NT2/D1 (cell line): ENCODE data around the gene GFOD2.

ENCODE experiments used
- DNase-seq: peaks from one replicate; pipeline ENCODE4 v3.0.0-alpha.2; 2011; ENCODE audit warnings: low read depth, low spot score
- H3K27me3 ChIP-seq: 2 replicates; pipeline ENCODE4 v1.6.0; 2011; ENCODE audit warnings: mild to moderate bottlenecking; ENCODE audit not compliant: insufficient read length, insufficient read depth
- H3K36me3 ChIP-seq: 2 replicates; pipeline ENCODE4 v1.6.1; 2011; ENCODE audit warnings: mild to moderate bottlenecking, low read length, mixed read lengths; ENCODE audit not compliant: insufficient read depth, insufficient read length
- H3K4me1 ChIP-seq: 2 replicates; pipeline ENCODE4 v1.5.1; 2011; ENCODE audit not compliant: insufficient read depth, insufficient read length
- H3K4me3 ChIP-seq: 2 replicates; pipeline ENCODE4 v1.5.1; 2011; ENCODE audit warnings: low read depth; ENCODE audit not compliant: insufficient read length
- H3K9ac ChIP-seq: 2 replicates; pipeline ENCODE4 v1.6.0; 2011; ENCODE audit warnings: low read depth; ENCODE audit not compliant: insufficient read length
- H3K9me3 ChIP-seq: 2 replicates; pipeline ENCODE4 v1.5.1; 2011; ENCODE audit warnings: mild to moderate bottlenecking, low read length; ENCODE audit not compliant: insufficient read depth
- SUZ12 ChIP-seq: IDR thresholded peaks from 2 replicates; pipeline ENCODE4 v1.6.1; 2011; ENCODE audit not compliant: insufficient read length, insufficient read depth; ENCODE audit errors: extremely low read depth
- YY1 ChIP-seq: IDR thresholded peaks from 2 replicates; pipeline ENCODE4 v1.6.1; 2011; ENCODE audit not compliant: insufficient read length, insufficient read depth
- ZNF274 ChIP-seq: IDR thresholded peaks from 2 replicates; pipeline ENCODE4 v1.6.1; 2011; ENCODE audit warnings: mild to moderate bottlenecking, low read depth, low read length

GFOD2 gene

DNA sequence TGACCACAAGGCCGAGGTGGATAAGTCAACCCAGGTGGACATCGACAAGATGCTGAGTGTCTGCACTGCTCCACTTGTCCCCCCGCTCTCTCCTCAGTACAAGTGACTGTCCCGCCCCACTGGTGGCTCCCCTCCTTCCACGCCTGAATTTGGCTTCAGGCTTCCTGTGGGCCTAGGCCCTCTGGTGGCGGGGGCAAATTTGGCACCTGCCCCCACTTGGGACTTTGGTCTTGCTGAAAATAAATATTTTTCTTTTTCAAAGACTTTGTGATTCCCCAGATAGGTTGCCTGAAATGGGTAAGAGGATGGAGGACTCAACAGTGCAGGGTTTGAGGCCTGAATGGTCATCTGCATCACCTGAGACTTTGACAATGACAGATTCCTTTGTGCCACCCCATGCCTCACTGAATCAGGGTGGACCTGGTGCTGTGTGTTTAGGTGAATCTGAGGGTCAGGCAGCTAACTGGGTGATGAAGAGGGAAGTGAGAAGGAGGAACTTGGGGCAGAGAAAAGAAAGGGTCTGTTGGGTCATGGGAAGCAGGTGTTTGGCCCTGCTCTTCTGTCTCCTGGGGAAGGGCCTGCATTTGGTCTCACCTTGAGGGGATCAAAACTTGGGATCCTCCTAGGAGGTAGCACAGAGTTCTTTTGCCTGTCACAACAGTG, 50.5 kb downstream of the GFOD2 start:
- DNase-seq = no peak
- TF ChIP-seq ZNF274 (no peak), YY1 (no peak), SUZ12 (no peak)
- H3K27me3 ChIP-seq = no peaks in the 10 kb centered on the region
- H3K36me3 ChIP-seq = peaks cover 17% of the 10 kb centered on the region
- H3K4me1 ChIP-seq = peaks cover 14% of the 10 kb centered on the region
- no peak overlapping the region for H3K9ac ChIP-seq
- H3K9me3 ChIP-seq = no peaks in the 10 kb centered on the region
- no peak overlapping the region for H3K4me3 ChIP-seq

DNA sequence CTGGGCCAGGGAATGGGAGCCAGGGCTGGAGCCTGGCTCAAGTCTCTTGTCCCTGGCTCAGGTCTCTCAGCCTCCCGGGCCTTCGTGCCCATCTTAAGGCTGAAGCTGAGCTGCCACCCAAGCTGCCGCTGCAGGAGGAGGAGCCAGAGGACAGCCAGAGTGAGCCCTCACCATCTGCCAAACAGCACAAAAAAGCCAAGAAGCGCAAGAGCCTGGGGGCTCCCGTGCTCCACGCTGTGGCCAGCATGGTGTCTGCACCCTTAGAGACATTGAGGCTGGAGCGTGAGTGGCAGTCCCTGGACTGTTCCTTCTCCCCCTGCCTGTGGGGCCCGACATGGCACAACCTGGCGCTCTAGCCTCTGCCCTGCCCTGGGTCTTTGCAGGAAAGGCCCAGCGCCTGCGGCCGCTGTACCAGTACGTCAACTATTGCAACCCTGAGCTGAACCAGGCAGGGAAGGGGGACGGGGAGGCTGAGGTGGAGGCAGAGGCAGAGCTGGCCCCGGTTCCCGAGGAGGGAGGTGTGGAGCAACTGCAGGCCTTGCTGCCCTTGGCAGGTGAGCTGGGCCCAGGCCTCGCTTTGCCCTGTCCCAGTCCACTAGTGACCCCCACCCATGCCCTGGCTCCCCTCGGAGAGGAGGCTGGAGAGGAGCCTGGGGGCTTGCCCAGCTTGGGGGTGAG, 51.2 kb downstream of the GFOD2 start:
- no peaks in the 10 kb centered on the region for H3K9me3 ChIP-seq
- H3K9ac ChIP-seq = peak overlapping the region; percentile 80
- peaks cover 23% of the 10 kb centered on the region for H3K36me3 ChIP-seq
- peaks cover 17% of the 10 kb centered on the region for H3K4me1 ChIP-seq
- TF ChIP-seq SUZ12 (no peak), ZNF274 (no peak), YY1 (no peak)
- no peaks in the 10 kb centered on the region for H3K27me3 ChIP-seq
- DNase-seq = no peak
- H3K4me3 ChIP-seq = no peak overlapping the region

- H3K9ac ChIP-seq = peak overlapping the region; percentile 80
- no peak for DNase-seq
- peaks cover 29% of the 10 kb centered on the region for H3K36me3 ChIP-seq
- TF ChIP-seq SUZ12 (no peak), ZNF274 (no peak), YY1 (no peak)
- peaks cover 17% of the 10 kb centered on the region for H3K4me1 ChIP-seq
- H3K27me3 ChIP-seq = peaks cover 3% of the 10 kb centered on the region
- H3K4me3 ChIP-seq = peak overlapping the region; percentile 78
- H3K9me3 ChIP-seq = no peaks in the 10 kb centered on the region
Observed at GRCh38 chr16:67667453-67667816, 51.7 kb downstream of the GFOD2 start.

DNA sequence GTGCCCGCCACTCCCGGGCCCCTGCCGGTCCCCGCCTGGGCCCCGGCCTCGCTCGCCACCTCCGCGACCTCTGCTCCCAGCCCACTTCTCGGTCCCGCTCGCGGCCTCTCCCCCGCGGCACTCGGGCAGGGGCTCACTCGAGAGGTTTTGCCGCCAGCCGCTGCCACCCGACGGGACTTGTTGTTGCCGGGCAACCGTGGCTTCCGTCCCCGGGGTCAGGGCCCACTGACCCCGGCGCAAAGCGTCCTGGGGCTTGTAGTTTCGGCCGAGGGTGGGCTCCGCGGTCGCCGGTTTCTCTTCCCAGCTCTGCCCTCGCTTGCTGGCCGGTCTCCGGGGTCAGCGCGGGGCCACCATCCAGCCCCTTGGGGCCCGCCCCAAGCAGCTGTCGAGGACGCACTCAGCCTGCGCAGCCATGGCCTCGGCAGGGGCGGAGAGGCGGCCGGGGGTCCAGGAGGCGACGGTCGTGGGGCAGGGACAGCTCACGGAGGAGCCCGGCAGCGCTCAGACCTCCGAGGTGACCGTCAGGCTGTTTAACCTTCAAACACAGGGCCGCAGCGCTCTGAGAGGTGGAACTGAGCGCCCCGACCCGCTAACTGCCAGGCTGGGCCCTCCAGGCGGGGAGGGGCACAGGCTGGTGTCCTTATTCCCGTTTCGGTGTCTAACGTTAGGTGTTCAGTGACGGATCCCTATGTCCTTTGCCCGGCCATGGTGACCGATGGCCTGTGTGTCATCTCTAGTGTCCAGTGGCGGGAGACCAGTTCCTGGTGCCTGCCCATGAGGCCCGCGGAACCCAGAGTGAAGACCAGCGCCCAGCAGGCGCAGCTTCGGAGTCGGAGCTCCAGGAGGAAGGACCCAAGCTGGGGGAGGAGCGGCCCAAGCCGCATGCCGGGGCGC, 52.3 kb downstream of the GFOD2 start, which contains the start of the genes C16orf86 and ENKD1:
Gene C16orf86, plus strand, starts transcription at position 256 of the 894 bp plus-strand sequence. Its CDS starts 157 bp downstream, at position 413.
Gene ENKD1, minus strand, starts transcription at position 192 of the 894 bp plus-strand sequence. CDS start 308 bp downstream, outside the sequence.
- H3K4me3 ChIP-seq = peak within 1 kb of the TSS; percentile 78
- peaks cover 32% of the 10 kb centered on the region for H3K36me3 ChIP-seq
- no peaks in the 10 kb centered on the region for H3K9me3 ChIP-seq
- peaks cover 9% of the 10 kb centered on the region for H3K27me3 ChIP-seq
- TF ChIP-seq YY1 (no peak), ZNF274 (no peak), SUZ12 (no peak)
- DNase-seq = no peak
- H3K9ac ChIP-seq = peak within 1 kb of the TSS; percentile 80
- peaks cover 17% of the 10 kb centered on the region for H3K4me1 ChIP-seq

DNA sequence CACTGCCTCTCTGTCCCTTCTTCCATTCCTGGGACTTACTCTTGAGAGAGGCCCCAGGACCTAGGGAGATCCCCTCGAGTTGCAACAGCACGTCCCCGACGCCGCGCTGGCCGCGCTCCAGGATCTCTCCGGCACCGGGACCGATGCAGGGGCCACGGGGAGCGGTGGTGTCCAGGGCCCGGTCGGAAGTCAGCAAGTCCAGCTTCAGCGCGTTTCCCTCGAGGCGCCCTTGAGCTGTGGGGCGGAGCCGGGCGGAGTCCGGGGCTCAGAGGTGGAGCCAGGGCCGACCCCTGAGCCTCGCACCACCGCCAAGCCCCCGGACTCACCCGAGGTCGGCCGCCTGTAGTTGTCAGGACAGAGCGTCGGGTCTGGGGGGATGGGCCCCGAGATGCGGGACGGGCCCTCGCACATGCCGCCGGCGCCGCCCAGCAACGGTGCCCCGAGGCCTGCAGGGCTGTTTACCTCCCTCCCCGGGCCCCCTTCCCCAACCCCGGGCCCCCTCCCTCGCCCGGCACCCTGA, 53.0 kb downstream of the GFOD2 start:
- H3K9ac ChIP-seq = peak overlapping the region; percentile 77
- no peak for TF ChIP-seq SUZ12
- no peak for TF ChIP-seq ZNF274
- no peak for TF ChIP-seq YY1
- H3K9me3 ChIP-seq = no peaks in the 10 kb centered on the region
- peaks cover 32% of the 10 kb centered on the region for H3K36me3 ChIP-seq
- peaks cover 16% of the 10 kb centered on the region for H3K27me3 ChIP-seq
- H3K4me3 ChIP-seq = peak overlapping the region; percentile 78
- peaks cover 23% of the 10 kb centered on the region for H3K4me1 ChIP-seq
- no peak for DNase-seq

- H3K27me3 ChIP-seq = peaks cover 18% of the 10 kb centered on the region
- H3K4me3 ChIP-seq = peak overlapping the region; percentile 78
- H3K9ac ChIP-seq = peak overlapping the region; percentile 77
- TF ChIP-seq YY1 = no peak
- no peak for TF ChIP-seq ZNF274
- no peak for TF ChIP-seq SUZ12
- H3K9me3 ChIP-seq = no peaks in the 10 kb centered on the region
- peaks cover 32% of the 10 kb centered on the region for H3K36me3 ChIP-seq
- DNase-seq = no peak
- H3K4me1 ChIP-seq = peaks cover 26% of the 10 kb centered on the region
Observed at GRCh38 chr16:67665598-67665997, 53.5 kb downstream of the GFOD2 start.
